Measurements from ENCODE around the gene KCNK4.
"Not testable (repeated sequence)": the region's sequence is repeated elsewhere in the genome, so short reads cannot be mapped to it uniquely, and the experiment has no call there.

Gene KCNK4

GRCh38 chr11:64291262-64291751, at the start of gene KCNK4:
KCNK4 (plus strand) TSS chr11:64291302; CDS start chr11:64293019, 1,717 bp downstream.
- no peak for DNase-seq

DNA sequence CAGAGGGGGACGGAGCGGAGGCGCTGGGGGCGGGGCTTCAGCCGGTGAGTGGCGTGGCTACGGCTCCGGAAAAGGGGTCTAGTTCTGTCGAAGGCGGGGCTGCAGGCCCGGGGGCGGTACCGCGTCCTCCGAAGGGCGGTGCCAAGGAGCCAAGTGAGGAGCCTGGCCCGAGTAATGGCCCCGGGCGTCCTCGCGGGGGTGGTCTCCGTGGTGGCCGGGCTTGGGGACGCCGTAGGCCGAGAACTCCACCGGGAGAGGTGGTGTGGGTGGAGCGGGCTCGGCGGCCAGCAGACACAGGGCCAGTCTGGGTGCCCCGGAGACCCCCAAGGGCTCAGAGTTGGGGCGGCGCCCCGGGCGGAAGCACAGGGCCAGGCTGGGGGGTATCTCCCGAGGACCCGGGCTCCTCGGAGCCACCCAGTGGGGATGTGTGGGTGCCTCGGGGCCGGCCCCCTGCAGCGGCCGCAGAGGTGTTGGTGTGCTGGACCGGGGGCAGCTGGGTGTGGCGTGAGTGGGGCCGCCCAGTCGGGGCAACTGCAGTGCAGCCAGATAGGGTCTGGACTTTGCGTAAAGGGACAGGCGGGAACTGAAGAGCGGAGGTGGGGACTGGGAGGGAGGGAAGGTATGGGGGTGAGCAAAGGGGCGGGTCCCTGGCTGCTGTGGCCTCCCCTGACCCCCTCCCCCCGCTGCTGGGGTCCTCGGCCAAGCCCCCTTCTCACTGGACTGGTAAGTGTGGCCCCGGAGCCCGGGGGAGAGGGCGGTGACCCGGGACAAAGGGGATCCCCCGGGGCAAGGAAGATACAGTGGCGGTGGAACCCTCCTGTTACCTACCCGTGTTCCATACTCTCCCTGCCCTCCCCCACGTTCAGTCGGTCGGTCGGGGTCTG, 49.4 kb upstream of the KCNK4 start:
- peak; percentile 59 to 72 for DNase-seq

- DNase-seq, result no peak
These were observed 47.8 kb upstream of the KCNK4 start for GRCh38 chr11:64243236-64243854.

GRCh38 chr11:64244107-64244506, 47.0 kb upstream of the KCNK4 start:
- no peak for DNase-seq

- no peak for DNase-seq
These were observed 46.1 kb upstream of the KCNK4 start for GRCh38 chr11:64244966-64245365.

DNA sequence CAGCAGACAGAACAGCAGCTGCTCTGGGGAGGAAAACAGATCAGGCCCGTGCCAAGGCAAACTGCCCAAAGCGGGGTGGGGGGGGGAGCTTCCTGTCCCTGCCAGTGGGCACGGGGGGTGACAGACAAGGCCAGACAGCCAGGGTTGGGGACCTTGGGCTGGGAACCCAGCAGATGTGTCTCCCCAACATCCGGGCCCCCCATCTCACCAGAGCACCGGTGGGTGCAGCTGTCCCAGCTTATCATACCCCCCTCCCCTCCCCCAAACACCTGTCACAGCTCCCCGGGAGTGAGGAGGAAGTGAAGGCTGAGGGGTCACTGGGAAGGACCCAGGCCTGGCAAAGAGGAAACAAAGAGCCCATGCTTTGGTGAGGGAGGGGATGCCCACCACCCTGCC, 45.7 kb upstream of the KCNK4 start:
- peak in 1 of 2 experiments; percentile 49 for DNase-seq

- DNase-seq, result peak; percentile 44 to 73
These were observed 45.1 kb upstream of the KCNK4 start for GRCh38 chr11:64245797-64246620.

GRCh38 chr11:64246621-64246870, 44.6 kb upstream of the KCNK4 start:
- not testable (repeated sequence) for DNase-seq

DNA sequence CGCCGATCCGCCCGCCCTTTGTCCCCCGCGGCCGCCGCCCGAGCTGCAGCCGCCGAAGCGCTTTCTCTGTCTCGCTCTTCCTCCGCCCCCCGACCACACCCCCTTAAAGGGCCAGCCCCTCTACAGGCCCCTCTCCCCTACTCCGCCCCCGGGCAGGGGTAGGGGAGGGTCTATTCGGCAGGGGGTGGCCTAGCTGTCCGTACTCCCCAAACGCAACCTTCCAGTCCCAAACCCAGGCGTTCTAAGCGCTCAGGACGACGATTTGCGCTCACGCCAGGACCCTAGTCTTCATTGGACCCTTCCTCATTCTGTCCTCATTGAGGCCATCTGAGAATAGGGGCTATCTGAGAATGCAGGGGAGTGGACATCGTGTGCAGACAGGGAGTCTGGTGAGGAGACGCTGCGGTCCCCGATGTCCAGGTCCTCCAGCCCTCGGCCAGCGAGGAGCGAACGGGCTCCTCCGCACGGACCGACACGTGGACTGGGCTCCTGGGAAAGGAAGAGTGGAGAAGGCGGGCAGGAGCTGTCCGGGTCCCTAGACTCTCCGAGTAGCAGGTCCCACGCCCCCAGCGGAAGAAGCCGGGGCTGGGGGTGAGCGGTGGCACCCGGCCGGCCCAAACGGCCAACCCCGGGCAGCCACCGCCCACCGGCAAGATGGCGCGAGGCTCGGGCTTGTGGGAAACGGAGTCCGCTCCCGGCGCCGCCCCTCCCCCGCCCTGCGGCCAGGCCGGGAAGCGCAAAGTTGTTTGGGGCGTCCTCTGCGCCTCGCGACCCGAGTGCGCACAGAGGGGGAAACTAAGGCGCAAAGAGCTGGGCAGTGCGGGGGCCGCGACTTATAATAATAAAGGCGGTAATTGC, 44.0 kb upstream of the KCNK4 start, which contains the start of gene PPP1R14B:
TSS of gene PPP1R14B (minus strand) at position 73 of the 858 bp plus-strand sequence. CDS start 270 bp downstream, outside the sequence.
- DNase-seq, result peak; percentile 76 to 97

- DNase-seq, result peak; percentile 80 to 92
These were observed 43.2 kb upstream of the KCNK4 start for GRCh38 chr11:64247729-64248531.

DNA sequence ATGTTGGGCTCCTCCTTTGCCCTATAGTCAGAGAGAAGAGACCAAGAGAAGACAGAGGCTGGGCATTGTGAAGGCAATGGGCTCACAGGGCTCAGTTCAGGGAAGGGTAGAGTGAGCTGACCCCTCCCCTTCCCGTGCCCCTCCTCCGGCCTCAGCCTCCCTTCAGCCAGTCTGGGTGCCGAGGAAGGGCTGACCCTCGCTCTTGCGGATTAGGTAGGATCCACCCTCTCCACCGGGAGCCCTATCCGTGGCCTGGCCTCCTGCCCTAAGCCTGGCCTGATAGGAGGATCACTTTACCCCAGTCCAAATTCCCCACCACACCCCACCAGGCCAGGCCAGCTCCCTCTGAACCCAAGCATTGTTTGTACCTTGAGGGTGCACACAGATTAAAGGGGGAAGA, 42.5 kb upstream of the KCNK4 start:
- no peak for DNase-seq

- DNase-seq, result no peak
These were observed 42.1 kb upstream of the KCNK4 start for GRCh38 chr11:64249038-64249437.

- peak in 1 of 2 experiments; percentile 30 for DNase-seq
These were observed 41.3 kb upstream of the KCNK4 start for GRCh38 chr11:64249563-64250414.

DNA sequence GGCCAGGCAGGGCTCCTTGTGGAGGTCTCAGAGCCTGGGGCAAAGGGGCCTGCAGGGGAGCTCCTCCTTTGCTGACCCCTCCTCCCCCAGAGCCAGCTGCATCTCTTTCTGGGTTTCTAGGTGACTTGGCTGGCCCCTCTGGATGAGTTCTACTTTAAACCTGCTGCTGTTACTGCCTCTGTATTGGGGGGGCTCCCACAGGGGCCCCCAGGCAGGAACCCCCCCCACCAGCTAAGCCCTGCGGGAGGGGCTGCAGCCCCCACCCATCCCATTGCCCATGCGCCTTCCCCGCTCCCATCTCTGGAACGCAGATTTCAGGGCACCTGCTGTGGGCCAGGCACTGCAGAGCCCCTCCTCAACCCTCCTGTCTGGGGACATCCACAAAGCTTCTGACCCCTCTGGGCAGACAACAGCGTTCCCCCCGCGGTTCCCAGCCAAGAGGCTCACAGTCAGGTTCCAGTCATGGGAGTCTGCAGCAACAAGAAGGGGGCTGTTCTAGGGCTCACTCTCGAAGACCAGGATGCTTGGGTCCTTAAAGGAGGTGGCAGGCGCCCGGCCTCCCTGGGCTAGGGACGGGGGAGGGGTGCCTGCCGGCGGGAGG, 40.6 kb upstream of the KCNK4 start:
- DNase-seq, result no peak

DNA sequence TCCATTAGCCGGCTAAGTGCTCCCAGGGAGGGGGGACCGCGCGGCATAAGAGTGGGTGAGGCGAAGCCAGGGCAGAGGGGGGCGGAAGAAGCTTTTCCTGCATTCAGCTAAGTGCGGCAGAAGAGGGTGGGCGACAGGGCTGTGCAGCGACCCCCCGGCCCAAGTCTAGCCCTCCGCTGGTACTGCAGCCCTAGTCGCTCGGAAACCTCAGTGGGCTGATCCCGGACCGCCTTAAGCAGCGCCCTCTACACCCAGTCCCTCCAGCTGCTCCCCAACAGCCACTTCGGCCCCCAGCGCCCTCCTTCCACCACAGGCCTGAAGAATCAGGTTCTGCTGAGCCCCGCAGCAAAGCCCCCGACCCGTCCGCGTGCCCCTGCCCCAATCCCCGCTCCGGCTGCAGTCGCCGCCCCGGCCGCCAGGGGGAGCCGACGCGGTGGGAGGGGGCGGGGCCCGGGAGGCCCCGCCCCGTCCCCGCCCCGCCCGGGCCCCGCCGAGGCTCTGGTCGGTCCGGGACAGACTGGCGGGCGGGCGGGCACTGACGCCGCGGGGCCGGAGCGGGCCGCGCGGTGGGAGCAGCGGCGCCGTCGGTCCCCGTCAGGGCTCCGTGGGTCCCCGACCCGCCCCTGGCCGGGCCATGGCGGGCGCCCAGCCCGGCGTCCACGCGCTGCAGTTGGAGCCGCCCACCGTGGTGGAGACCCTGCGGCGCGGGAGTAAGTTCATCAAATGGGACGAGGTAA, 39.9 kb upstream of the KCNK4 start, which contains the start of gene PLCB3:
TSS of gene PLCB3 (plus strand) at position 515 of the 737 bp plus-strand sequence. CDS start at position 635, 120 bp downstream.
- peak in 1 of 2 experiments; percentile 79 for DNase-seq

- DNase-seq, result no peak
These were observed 39.4 kb upstream of the KCNK4 start for GRCh38 chr11:64251753-64252002.

GRCh38 chr11:64252003-64252872, 38.9 kb upstream of the KCNK4 start:
- DNase-seq, result peak in 1 of 2 experiments; percentile 69

DNA sequence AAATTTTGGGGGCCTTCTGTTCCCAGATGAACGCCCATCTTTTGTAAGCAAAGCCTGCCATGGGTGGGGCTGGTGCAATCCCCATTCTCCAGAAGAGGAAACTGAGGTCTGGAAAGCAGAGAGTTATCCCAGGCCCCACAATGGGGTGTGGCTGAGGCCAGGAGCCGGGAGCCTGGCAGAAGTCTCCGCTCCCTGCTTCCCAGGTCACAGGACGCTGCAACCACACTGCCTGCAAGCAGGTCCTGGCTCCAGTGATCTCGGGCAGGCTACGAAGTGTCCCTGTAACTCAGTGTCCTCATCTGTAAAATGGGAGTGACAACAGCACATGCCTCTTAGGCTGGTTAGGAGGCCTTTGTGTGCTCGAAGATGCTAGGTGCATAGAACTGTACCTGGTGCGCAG, 38.1 kb upstream of the KCNK4 start:
- DNase-seq, result no peak
